Activated CD8-positive, alpha-beta T cell treated with anti-CD3 and anti-CD28 coated beads, Interleukin-2, amount 10 ng/mL, durations not matched to agents 7 days and 5 days (primary cell): ENCODE data around the gene AURKA. TPM values are rescaled to one million over a fixed set of nuclear protein-coding genes. Genes with fewer than 3 reads are reported as not detected.

Source experiments
- ATAC-seq: fragments of 150-1000 bp; cut with Tn5 transposase; one replicate; pipeline ENCODE4 v1.10.0; 2021; ENCODE audit warnings: moderate library complexity
- CTCF ChIA-PET: fragments of 350-600 bp; sonication (Branson Sonifier 250); formaldehyde crosslinking; loops from one replicate; lab custom pipeline; 2021; ENCODE audit warnings: antibody characterized with exemption; lab: Charles Lee
- POLR2A ChIA-PET: fragments of 350-600 bp; sonication (Branson Sonifier 250); formaldehyde crosslinking; loops from one replicate; lab custom pipeline; 2021; ENCODE audit warnings: antibody characterized with exemption; lab: Charles Lee
- DNase-seq: peaks from one replicate; pipeline ENCODE4 v3.0.0-alpha.2; 2020
- H3K27ac Mint-ChIP-seq: one replicate; pipeline ENCODE4 v1.8.0; 2021; ENCODE audit warnings: mild to moderate bottlenecking, mixed read lengths
- H3K27me3 Mint-ChIP-seq: one replicate; pipeline ENCODE4 v1.8.0; 2021; ENCODE audit warnings: low read depth, mixed read lengths
- H3K36me3 Mint-ChIP-seq: one replicate; pipeline ENCODE4 v1.8.0; 2021; ENCODE audit warnings: low read depth, mixed read lengths
- H3K4me1 Mint-ChIP-seq: one replicate; pipeline ENCODE4 v1.8.0; 2021; ENCODE audit warnings: low read depth, mixed read lengths
- H3K4me3 Mint-ChIP-seq: one replicate; pipeline ENCODE4 v1.8.0; 2021; ENCODE audit warnings: mild to moderate bottlenecking, mixed read lengths
- H3K9me3 Mint-ChIP-seq: one replicate; pipeline ENCODE4 v1.8.0; 2022; ENCODE audit warnings: mixed read lengths; ENCODE audit not compliant: insufficient read depth
- total RNA-seq, 2 experiments: library from RNA; stranded (reverse); gene quantifications; one replicate each; pipeline ENCODE4 v1.2.3, GENCODE V29; 2021

AURKA gene
- total RNA-seq, 2 experiments from 2014 or later = 92.7 to 94.2 TPM

DNA sequence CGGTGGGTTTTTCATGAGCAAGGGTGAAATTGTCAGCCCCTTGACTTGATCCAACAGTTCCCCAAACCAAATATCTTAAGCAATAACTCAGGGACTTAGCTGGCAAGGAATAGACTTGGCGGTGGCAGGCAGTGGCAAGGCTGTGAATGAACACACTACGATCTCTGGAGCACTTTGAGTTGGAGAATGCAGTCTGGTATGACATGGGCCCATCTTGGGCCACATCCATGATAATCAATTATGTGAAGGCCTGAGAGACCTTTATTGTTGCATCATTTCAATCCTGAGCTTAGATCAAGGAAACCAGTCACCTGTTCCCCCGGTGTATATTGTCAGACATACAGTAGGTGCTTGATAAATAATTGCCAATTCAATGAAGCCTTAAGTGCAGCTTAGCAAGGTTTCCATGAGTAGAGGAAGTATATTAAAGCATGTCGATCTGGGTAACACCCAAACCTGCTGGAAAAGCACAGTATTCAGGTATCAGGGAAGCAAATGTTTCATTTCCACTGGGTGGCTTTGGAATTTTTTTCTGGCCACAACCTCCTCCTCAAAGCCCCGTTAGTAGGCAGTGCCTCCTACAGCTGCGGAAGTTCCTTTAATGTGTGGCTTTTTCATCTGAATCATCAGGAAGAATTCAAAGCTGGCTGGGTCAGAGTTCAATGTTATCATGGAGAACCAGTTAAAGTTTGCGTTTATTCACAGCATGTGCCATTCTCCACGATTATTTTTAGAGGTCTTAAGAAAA lies 30.2 kb upstream of the AURKA start:
- CTCF ChIA-PET = interaction anchor here (0.6 to 5.4 kb wide), 5 partner anchors 10 to 44 kb away, joined by 3 to 29 read pairs (median 4); partner anchors contain the start of gene CASS4
- no peak for ATAC-seq

DNA sequence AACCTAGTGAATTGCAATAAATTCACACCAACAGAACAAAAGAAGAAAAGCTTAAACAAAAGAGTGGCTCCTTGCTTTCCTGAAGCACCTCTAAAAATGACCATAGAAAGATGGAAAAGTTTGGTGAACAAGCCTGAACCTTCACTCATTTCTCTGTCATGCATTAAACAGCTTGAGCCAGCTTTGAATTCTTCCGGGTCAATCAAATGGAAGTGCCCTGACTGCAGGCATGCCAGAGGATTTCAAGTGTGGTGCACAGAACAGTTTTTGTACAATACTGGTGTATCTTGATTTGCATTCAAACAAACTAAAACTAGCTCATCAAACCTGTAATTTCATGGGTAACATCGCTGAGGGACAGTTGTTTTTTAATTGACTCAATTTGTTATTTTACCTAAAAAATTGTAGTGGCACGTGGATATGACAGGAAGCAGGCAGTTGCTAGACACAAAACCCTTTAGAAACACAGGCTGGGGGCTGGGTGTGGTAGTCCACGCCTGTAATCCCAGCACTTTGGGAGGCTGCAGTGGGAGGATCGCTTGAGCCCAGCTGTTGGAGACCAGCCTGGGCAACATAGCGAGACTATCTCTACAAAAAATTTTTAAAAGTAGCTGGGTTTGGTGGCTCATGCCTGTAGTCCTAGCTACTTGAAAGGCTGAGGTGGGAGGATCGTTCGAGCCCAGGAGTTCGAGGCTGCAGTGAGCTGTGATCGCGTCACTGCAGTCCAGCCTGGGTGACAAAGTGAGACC lies 29.1 kb upstream of the AURKA start:
- ATAC-seq = no peak
- H3K36me3 Mint-ChIP-seq = peaks cover 62% of the 10 kb centered on the region
- H3K27ac Mint-ChIP-seq = peak overlapping the region; percentile 53

More for the DNA sequence above, 30.2 kb upstream of the AURKA start:
- H3K9me3 Mint-ChIP-seq = no peaks in the 10 kb centered on the region
- peak overlapping the region; percentile 77 for H3K27ac Mint-ChIP-seq
- peaks cover 58% of the 10 kb centered on the region for H3K36me3 Mint-ChIP-seq
- DNase-seq = peak; percentile 19
- no peaks in the 10 kb centered on the region for H3K27me3 Mint-ChIP-seq
- POLR2A ChIA-PET = interaction anchor here (0.9 to 2.6 kb wide), 2 partner anchors 10 to 30 kb away, joined by 4 to 11 read pairs; partner anchors contain the start of genes AURKA, CASS4 and CSTF1
- peak overlapping the region; percentile 38 for H3K4me3 Mint-ChIP-seq
- H3K4me1 Mint-ChIP-seq = peaks cover 70% of the 10 kb centered on the region

DNA sequence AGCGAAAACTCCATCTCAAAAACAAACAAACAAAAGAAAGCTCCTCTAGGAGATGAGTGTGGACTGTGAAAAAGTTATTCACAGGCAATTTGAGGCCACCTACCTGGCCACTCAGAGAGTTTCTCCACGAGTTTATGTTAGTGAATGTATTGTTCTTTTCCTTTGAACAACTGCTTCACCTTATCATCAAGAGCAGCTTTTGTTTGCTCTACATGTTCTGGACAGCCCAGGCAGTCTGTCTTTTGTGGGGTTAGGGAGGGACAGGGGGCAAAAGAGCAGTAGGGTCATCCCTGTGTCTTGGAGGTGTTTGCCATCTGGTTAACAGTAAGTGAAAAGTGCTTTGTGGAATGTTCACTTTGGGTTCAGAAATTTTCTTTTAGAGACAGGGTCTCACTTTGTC lies 28.0 kb upstream of the AURKA start:
- Mint-ChIP-seq H3K27ac (peak overlapping the region; percentile 20), H3K4me3 (no peak overlapping the region), H3K4me1 (peaks cover 79% of the 10 kb centered on the region), H3K27me3 (no peaks in the 10 kb centered on the region), H3K9me3 (no peaks in the 10 kb centered on the region), H3K36me3 (peaks cover 65% of the 10 kb centered on the region)
- POLR2A ChIA-PET = interaction anchor here (1.1 kb wide), 1 partner anchor 8 kb away, joined by 3 read pairs; no protein-coding TSS in a partner anchor
- no peak for ATAC-seq
- DNase-seq = no peak
- CTCF ChIA-PET = interaction anchor here (1.4 to 3.9 kb wide), 3 partner anchors 9 to 22 kb away, joined by 4 to 24 read pairs (median 5); no protein-coding TSS in a partner anchor

More for the DNA sequence above, 29.1 kb upstream of the AURKA start:
- POLR2A ChIA-PET = interaction anchor here (1.2 to 2.6 kb wide), 2 partner anchors 8 to 29 kb away, joined by 3 to 11 read pairs; partner anchors contain the start of genes AURKA, CASS4 and CSTF1
- CTCF ChIA-PET = interaction anchor here (0.7 to 5.4 kb wide), 5 partner anchors 8 to 49 kb away, joined by 3 to 29 read pairs (median 4); partner anchors contain the start of gene CASS4
- H3K4me1 Mint-ChIP-seq = peaks cover 79% of the 10 kb centered on the region
- no peak overlapping the region for H3K4me3 Mint-ChIP-seq
- peak; percentile 11 for DNase-seq
- H3K9me3 Mint-ChIP-seq = no peaks in the 10 kb centered on the region
- no peaks in the 10 kb centered on the region for H3K27me3 Mint-ChIP-seq

DNA sequence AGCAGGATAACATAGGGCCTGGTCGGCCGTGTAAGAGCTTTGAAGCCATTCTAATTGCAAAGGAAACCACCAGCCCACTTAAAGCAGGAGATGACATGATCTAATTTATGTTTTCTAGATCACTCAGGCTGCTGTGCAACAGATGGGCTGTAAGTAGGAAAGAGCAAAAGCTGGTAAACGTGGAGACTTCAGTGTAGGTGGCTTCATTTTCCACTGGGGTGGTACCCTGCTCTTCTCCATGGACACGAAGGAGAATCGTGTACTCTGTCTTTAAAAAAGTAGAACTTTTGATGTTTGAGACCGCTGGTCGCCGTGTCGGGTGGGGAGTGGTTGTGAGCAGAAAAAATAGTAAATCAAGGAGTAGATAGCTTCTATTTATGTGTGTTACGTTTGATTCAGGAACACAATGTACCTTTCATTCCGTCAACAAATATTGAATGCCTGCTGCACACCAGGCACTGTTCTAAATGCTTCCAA lies 26.4 kb upstream of the AURKA start:
- CTCF ChIA-PET = interaction anchor here (0.9 to 3.9 kb wide), 10 partner anchors 9 to 50 kb away, joined by 3 to 24 read pairs (median 3); partner anchors contain the start of gene RTF2
- Mint-ChIP-seq H3K4me1 (peaks cover 85% of the 10 kb centered on the region), H3K4me3 (peak overlapping the region; percentile 70), H3K27ac (peak overlapping the region; percentile 92), H3K9me3 (no peaks in the 10 kb centered on the region), H3K27me3 (no peaks in the 10 kb centered on the region), H3K36me3 (peaks cover 71% of the 10 kb centered on the region)
- POLR2A ChIA-PET = interaction anchor here (1.2 to 3.3 kb wide), 5 partner anchors 21 to 50 kb away, joined by 6 to 26 read pairs (median 6); partner anchors contain the start of genes AURKA, CSTF1 and RTF2
- DNase-seq (peak; percentile 52), ATAC-seq (peak; percentile 66)

DNA sequence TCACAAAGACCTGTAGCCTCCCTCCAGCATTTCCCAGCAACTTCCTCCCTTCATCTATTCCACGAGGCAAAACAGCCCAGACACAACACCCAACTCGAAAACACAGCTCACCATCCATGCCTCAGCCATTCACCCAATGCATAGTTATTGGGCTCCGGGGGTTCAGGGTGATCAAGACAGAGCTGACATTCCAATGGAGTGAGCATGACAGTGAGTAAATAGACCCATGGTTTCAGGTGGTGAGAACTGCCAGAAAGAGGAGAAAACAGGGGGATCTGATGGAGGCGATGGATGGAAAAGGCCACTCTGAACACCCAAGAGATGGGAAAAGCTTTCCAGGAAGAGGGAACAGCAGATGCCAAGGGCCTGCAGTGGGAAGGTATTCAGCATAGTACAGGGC lies 25.9 kb upstream of the AURKA start:
- H3K27me3 Mint-ChIP-seq = no peaks in the 10 kb centered on the region
- ChIA-PET POLR2A (interaction anchor here (1.2 to 3.3 kb wide), 5 partner anchors 22 to 51 kb away, joined by 6 to 26 read pairs (median 6); partner anchors contain the start of genes AURKA, CSTF1 and RTF2), CTCF (interaction anchor here (0.9 to 3.9 kb wide), 9 partner anchors 9 to 51 kb away, joined by 3 to 24 read pairs (median 3); partner anchors contain the start of gene RTF2)
- peaks cover 73% of the 10 kb centered on the region for H3K36me3 Mint-ChIP-seq
- no peaks in the 10 kb centered on the region for H3K9me3 Mint-ChIP-seq
- H3K27ac Mint-ChIP-seq = peak overlapping the region; percentile 92
- peaks cover 85% of the 10 kb centered on the region for H3K4me1 Mint-ChIP-seq
- peak overlapping the region; percentile 70 for H3K4me3 Mint-ChIP-seq
- DNase-seq (no peak), ATAC-seq (no peak)

DNA sequence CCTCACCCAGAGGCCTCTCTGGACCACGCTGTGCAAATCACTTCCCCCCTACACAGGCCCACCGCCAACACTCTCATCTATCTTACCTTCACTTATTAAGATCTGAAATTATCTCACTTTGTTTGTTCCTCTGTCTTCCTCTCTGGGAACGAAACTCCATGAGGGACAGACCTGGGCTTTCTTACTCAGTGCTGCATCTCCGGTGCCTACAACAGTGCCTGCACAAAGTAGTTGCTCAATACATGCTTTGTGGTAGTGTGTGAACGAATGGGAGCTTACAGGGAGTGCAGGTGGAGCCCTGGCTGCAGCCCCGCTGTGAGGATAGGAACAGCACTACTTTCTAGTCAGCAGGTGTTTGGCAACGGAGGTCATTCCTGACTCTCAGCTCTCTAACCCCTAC lies 25.4 kb upstream of the AURKA start:
- peaks cover 85% of the 10 kb centered on the region for H3K4me1 Mint-ChIP-seq
- H3K27ac Mint-ChIP-seq = peak overlapping the region; percentile 92
- ATAC-seq (no peak), DNase-seq (no peak)
- no peaks in the 10 kb centered on the region for H3K27me3 Mint-ChIP-seq
- POLR2A ChIA-PET = interaction anchor here (3.0 to 3.3 kb wide), 2 partner anchors 22 to 25 kb away, joined by 10 to 26 read pairs; partner anchors contain the start of genes AURKA and CSTF1
- peaks cover 74% of the 10 kb centered on the region for H3K36me3 Mint-ChIP-seq
- CTCF ChIA-PET = interaction anchor here (1.3 to 2.0 kb wide), 4 partner anchors 19 to 51 kb away, joined by 3 to 7 read pairs (median 3); partner anchors contain the start of gene RTF2
- H3K9me3 Mint-ChIP-seq = no peaks in the 10 kb centered on the region
- no peak overlapping the region for H3K4me3 Mint-ChIP-seq

DNA sequence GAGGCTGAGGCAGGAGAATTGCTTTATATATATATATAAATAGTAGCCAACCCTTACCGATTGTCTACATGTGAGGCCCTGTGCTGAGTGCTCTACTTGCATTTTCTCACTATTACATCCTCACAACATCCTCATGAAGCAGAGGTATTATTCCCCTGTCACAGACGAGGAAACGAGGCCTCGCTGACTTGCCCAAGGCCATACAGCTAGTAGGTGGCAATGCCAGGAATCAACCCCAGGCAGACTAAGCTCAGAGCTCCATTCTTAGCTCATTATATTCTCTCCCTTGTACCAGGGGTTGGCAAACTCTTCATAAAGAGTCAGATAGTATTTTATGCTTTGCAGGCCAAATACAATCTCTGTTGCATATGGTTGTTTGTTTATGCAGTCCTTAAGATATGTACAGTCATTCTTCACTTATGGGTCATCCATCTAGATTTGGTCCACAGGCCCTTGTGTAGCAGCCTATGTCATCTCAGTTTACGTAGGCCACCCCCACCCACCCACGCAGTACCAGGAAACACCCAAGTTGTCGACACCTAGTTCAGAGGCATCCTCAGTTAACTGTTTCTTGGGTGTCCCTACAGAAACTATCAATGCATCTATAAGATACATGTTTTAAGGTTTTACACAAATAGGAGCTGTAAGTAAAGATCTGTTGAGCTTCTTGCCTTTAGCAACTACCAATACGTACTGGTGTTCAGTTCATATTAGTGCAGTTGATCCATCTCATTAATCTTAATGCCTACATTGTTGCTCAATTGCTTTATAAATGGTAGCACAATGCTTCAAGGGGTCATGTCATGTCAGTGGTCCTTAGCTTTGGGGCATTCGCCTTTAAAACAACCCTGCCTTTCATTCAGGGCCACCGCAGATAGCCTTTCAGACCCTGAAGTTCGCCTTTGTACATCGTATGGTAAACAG lies 23.1 kb upstream of the AURKA start:
- peak; percentile 10 for ATAC-seq
- H3K9me3 Mint-ChIP-seq = no peaks in the 10 kb centered on the region
- H3K27ac Mint-ChIP-seq = peak overlapping the region; percentile 83
- peaks cover 79% of the 10 kb centered on the region for H3K4me1 Mint-ChIP-seq
- peak overlapping the region; percentile 93 for H3K4me3 Mint-ChIP-seq
- ChIA-PET POLR2A (interaction anchor here (1.0 to 4.0 kb wide), 6 partner anchors 10 to 977 kb away, joined by 3 to 36 read pairs (median 4); partner anchors contain the start of genes AURKA and CSTF1), CTCF (interaction anchor here (0.7 to 8.9 kb wide), 7 partner anchors 8 to 54 kb away, joined by 3 to 59 read pairs (median 4); partner anchors contain the start of gene RTF2)
- DNase-seq = peak; percentile 49
- peaks cover 66% of the 10 kb centered on the region for H3K36me3 Mint-ChIP-seq
- H3K27me3 Mint-ChIP-seq = no peaks in the 10 kb centered on the region

DNA sequence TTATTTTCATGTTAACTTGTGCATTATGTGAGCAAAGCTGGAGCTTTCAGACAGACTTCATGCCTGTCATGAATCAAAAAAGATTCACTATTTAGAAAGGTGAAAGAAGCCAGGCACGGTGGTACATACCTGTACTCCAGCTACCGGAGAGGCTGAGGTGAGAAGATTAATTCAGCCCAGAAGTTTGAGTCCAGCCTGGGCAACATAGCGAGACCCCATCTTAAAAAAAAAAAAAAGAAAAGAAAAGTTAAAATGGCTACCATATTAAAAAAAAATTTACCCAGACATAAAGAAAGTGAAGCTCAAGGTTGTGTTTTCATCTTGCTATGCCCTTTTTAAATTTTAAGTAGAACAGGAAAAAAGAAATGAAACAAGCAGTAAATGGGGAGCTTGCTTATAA lies 20.9 kb upstream of the AURKA start:
- H3K27me3 Mint-ChIP-seq = no peaks in the 10 kb centered on the region
- H3K27ac Mint-ChIP-seq = peak overlapping the region; percentile 97
- peak overlapping the region; percentile 93 for H3K4me3 Mint-ChIP-seq
- DNase-seq (no peak), ATAC-seq (no peak)
- H3K9me3 Mint-ChIP-seq = no peaks in the 10 kb centered on the region
- peaks cover 67% of the 10 kb centered on the region for H3K36me3 Mint-ChIP-seq
- ChIA-PET POLR2A (interaction anchor here (0.7 to 4.0 kb wide), 10 partner anchors 9 to 592 kb away, joined by 3 to 36 read pairs (median 3); partner anchors contain the start of genes AURKA, CSTF1 and RTF2), CTCF (interaction anchor here (0.6 to 8.9 kb wide), 8 partner anchors 10 to 123 kb away, joined by 3 to 59 read pairs (median 14); partner anchors contain the start of genes AURKA, CSTF1 and RTF2)
- peaks cover 66% of the 10 kb centered on the region for H3K4me1 Mint-ChIP-seq

DNA sequence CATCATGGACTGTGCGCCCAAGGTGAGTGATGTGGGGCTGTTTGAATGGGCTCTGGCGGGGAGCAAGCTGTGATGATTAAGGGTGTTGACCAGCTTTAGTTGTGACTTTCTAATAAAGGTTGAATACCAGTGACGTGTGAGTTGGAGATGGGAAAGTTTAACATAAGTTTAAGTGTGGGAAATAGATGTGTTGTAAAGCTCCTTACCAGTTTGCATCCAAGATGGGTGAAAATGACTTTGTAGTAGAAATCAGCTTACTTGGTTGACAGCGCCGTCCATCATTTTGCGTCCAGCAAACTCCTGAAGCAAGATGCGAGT lies 20.4 kb upstream of the AURKA start:
- ChIA-PET CTCF (interaction anchor here (0.9 to 8.9 kb wide), 12 partner anchors 10 to 104 kb away, joined by 3 to 59 read pairs (median 10); partner anchors contain the start of genes AURKA, CSTF1 and RTF2), POLR2A (interaction anchor here (0.8 to 4.0 kb wide), 12 partner anchors 9 to 57 kb away, joined by 3 to 36 read pairs (median 5); partner anchors contain the start of genes AURKA, CSTF1 and RTF2)
- DNase-seq = no peak
- Mint-ChIP-seq H3K4me1 (peaks cover 61% of the 10 kb centered on the region), H3K9me3 (no peaks in the 10 kb centered on the region), H3K36me3 (peaks cover 67% of the 10 kb centered on the region), H3K27me3 (no peaks in the 10 kb centered on the region), H3K4me3 (peak overlapping the region; percentile 93), H3K27ac (peak overlapping the region; percentile 97)
- ATAC-seq = no peak
